Measurements from ENCODE around the gene ZNF749. TPM values are rescaled to one million over a fixed set of nuclear protein-coding genes. Genes with fewer than 3 reads are reported as not detected.
"Not testable (repeated sequence)": the region's sequence is repeated elsewhere in the genome, so short reads cannot be mapped to it uniquely, and the experiment has no call there.

The ZNF749 gene
- total RNA-seq, 3 donors from 2014 or later: 23.2 to 32.8 (median 26.5) TPM

DNA sequence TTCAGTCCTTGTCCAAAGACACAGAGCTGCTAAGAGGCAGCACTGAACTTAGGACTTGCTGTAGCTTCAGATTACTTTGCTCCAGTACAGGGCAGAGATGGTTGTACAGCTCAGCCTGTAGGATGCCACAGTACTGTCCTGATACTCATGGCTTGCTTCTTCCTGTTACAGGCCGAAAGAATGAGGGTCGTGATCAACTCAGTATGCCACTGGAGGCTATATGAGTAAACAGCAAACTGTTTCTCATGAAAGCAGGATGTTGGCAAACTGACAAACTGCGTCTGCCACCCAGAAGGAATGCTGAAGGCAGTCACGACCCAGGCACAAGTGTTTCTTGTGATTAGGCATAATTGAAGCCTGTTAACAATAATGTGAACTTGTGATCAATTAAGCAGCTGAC is 2.8 kb downstream of the ZNF749 start:
- H3K36me3 Mint-ChIP-seq (ENCODE audit: insufficient read depth): peaks cover 54% of the 10 kb centered on the region
- no peaks in the 10 kb centered on the region for H3K27me3 Mint-ChIP-seq (ENCODE audit: low read depth)
- peaks cover 21% of the 10 kb centered on the region for H3K9me3 Mint-ChIP-seq
- ATAC-seq (no peak), DNase-seq (no peak)
- H3K4me3 Mint-ChIP-seq: no peak overlapping the region
- H3K4me1 Mint-ChIP-seq (ENCODE audit: low read depth): peaks cover 27% of the 10 kb centered on the region

DNA sequence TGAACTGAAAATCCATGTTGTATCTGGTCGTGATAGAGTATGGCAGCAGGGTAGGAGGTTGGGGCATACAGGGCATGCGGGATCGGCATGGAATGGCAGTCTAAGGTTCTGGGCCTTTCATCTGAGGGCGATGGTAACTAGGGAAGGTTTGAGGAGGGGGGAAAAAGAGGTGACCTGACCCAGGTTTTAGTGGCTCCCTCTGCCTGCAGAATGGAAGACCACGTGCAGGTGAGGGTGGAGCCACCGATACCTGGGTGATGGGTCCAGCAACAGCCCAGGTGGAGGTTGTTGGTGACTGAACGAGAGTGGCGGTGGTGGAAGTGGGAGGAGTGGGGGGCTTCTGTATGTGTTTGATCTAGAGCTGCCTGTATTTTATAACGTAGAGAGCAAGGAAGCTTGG is 3.8 kb downstream of the ZNF749 start:
- ATAC-seq (no peak), DNase-seq (no peak)
- peaks cover 27% of the 10 kb centered on the region for H3K4me1 Mint-ChIP-seq (ENCODE audit: low read depth)
- no peaks in the 10 kb centered on the region for H3K27me3 Mint-ChIP-seq (ENCODE audit: low read depth)
- H3K36me3 Mint-ChIP-seq (ENCODE audit: insufficient read depth): peaks cover 64% of the 10 kb centered on the region
- H3K4me3 Mint-ChIP-seq: no peak overlapping the region
- peaks cover 26% of the 10 kb centered on the region for H3K9me3 Mint-ChIP-seq

DNA sequence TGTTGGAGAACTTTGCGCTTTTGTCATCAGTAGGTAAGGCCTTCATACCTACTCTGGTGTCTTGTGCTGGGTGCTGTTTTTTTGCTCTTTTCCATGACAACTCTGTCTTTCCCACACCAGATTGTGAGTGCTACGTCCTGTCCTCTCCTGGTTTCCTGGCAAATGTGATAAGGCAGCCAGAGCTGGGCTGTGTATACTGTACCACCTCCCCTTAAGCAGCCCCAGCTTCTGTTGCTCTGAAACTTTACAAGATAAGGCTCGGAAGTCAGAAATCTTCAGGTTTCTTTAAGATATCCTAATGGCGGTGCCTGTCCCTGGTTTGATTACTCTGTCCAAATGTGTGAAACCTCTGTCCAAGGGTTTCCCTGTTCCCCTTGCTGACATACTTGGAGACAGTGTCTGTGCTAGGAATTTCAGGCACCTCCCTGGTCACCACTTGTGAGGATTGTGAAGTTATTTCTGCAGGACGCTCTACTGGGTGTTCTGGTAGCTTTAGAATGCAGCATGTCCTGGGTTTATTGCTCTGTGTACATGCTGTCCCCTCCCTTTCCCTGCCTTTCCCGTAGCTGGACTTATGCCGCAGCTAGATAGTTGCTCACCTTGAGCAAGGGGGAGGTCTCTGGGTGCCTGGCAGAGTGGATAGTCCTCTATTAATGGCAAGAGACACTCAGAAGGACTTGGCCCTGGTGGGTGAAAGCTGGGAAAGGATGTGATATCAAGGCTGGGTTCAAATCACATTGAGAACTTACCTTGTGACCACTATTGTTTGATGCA is 7.0 kb downstream of the ZNF749 start:
- ATAC-seq: no peak
- Mint-ChIP-seq H3K4me1 (ENCODE audit: low read depth) (peaks cover 4% of the 10 kb centered on the region), H3K9me3 (peaks cover 41% of the 10 kb centered on the region), H3K36me3 (ENCODE audit: insufficient read depth) (peaks cover 80% of the 10 kb centered on the region), H3K4me3 (no peak overlapping the region), H3K27me3 (ENCODE audit: low read depth) (no peaks in the 10 kb centered on the region)
- no peak for DNase-seq

DNA sequence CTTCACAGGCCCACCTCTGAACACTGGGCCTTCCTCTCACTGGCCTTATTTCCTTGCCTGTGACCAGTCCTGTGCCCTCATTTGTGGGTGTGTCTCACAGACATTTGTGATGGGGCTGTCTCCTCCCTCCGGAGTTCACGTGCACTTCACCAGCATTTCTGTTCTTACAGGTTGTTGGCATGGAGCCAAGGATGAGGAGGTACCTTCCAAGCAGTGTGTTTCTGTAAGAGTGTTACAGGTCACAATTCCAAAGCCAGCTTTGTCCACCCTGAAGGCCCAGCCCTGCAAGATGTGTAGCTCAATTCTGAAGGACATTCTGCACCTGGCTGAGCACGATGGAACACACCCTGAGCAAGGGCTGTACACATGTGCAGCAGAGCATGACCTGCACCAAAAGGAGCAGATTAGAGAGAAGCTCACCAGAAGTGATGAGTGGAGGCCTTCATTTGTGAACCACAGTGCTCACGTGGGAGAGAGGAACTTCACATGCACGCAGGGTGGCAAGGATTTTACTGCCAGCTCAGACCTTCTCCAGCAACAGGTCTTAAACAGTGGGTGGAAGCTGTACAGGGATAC is 8.1 kb downstream of the ZNF749 start:
- no peak for ATAC-seq
- no peak for DNase-seq
- peaks cover 4% of the 10 kb centered on the region for H3K4me1 Mint-ChIP-seq (ENCODE audit: low read depth)
- H3K36me3 Mint-ChIP-seq (ENCODE audit: insufficient read depth): peaks cover 75% of the 10 kb centered on the region
- H3K9me3 Mint-ChIP-seq: peaks cover 41% of the 10 kb centered on the region
- no peaks in the 10 kb centered on the region for H3K27me3 Mint-ChIP-seq (ENCODE audit: low read depth)
- H3K4me3 Mint-ChIP-seq: no peak overlapping the region

DNA sequence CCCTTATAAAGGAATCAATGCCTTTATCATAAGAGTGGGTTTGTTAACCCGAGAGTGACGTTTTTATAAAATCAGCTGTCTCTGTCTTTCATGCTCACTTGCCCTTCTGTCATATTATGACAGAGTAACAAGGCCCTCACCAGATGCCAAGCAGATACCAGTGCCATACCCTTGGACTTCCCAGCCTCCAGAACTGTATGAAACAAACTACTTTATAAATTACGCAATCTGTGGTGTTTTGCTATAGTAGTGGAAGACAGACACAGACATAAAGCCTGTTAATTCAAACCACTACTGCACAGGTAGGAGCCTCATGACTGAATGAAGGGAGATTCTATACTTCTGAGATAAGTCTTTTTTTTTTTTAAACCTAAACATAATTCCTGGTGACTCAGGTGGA is 17.2 kb downstream of the ZNF749 start:
- no peak for DNase-seq
- Mint-ChIP-seq H3K36me3 (ENCODE audit: insufficient read depth) (peaks cover 29% of the 10 kb centered on the region), H3K27me3 (ENCODE audit: low read depth) (no peaks in the 10 kb centered on the region), H3K9me3 (peaks cover 44% of the 10 kb centered on the region), H3K4me3 (no peak overlapping the region), H3K4me1 (ENCODE audit: low read depth) (no peaks in the 10 kb centered on the region)
- ATAC-seq: no peak

DNA sequence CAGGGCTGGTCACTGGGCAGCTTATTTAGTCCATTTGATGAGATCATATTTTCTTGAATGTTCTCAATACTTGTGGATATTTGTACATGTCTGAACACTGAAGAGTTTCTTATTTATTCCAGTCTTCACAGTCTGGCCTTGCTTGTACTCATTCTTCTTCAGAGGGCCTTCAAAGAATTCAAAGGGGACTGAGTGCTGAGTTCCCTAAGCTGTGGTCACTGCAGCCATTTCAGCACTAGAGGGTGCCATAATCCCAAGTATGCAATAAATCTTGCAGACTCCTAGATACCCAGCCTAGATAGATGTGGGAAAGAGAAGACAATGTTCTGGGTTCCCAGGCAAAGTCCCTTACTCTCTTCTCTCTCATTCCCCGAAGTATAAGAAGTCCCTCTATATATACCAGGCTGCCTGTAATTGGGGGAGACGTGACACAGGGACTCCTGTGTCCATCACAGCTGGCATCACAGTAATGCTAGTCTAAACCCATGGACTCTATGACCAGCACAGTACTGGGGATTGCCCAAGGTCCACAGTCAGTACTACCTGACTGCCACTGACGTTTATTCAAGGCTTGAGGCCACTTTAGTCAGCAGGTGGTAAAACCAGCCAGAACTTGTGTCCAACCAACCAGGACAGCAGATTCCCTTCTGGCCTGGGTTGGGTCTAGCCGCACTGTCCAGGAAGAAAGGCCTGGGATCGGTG is 30.7 kb downstream of the ZNF749 start:
- H3K9me3 Mint-ChIP-seq: peaks cover 65% of the 10 kb centered on the region
- peaks cover 27% of the 10 kb centered on the region for H3K36me3 Mint-ChIP-seq (ENCODE audit: insufficient read depth)
- no peaks in the 10 kb centered on the region for H3K27me3 Mint-ChIP-seq (ENCODE audit: low read depth)
- ATAC-seq (no peak), DNase-seq (no peak)
- no peaks in the 10 kb centered on the region for H3K4me1 Mint-ChIP-seq (ENCODE audit: low read depth)
- no peak overlapping the region for H3K4me3 Mint-ChIP-seq

DNA sequence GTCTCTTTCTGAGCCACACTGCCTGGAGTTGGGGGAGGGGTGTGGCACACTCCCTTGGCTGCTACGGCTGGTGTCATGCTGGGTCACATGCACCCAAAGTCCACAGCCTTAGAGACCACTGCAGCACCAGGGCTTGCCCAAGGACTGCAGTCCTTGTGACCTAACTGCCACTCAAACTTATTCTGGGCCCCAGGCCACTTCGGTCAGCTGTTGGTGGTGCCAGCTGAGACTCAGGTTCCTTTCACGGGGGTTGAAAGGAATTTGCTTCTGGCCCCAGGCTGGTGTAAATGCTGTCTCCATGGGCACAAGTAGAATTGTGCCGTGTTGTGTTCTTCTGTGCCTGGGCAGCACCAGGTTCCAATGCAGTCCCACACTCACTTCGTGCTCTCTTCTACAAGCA is 31.4 kb downstream of the ZNF749 start:
- Mint-ChIP-seq H3K9me3 (peaks cover 64% of the 10 kb centered on the region), H3K4me3 (no peak overlapping the region), H3K4me1 (ENCODE audit: low read depth) (no peaks in the 10 kb centered on the region), H3K36me3 (ENCODE audit: insufficient read depth) (peaks cover 28% of the 10 kb centered on the region), H3K27me3 (ENCODE audit: low read depth) (no peaks in the 10 kb centered on the region)
- ATAC-seq (no peak), DNase-seq (no peak)

DNA sequence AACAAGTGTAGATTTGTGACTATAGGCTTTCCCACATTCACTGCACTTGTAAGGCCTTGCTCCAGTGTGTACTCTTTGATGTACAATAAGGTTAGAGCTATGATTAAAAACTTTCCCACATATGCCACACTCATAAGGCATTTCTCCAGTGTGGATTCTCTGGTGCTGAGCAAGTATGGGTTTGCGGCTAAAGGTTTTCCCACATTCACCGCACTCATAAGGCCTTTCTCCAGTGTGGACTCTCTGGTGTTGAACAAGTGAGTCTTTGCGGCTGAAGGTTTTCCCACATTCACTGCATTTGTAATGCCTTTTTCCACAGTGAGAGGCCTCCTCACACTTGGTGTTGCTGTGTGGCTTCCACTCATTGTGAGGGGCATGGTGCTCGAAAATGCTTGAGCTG is 38.5 kb downstream of the ZNF749 start:
- H3K36me3 Mint-ChIP-seq (ENCODE audit: insufficient read depth): peaks cover 71% of the 10 kb centered on the region
- H3K4me1 Mint-ChIP-seq (ENCODE audit: low read depth): peaks cover 14% of the 10 kb centered on the region
- H3K9me3 Mint-ChIP-seq: peaks cover 71% of the 10 kb centered on the region
- H3K4me3 Mint-ChIP-seq: no peak overlapping the region
- DNase-seq: no peak
- H3K27me3 Mint-ChIP-seq (ENCODE audit: low read depth): no peaks in the 10 kb centered on the region
- no peak for ATAC-seq

DNA sequence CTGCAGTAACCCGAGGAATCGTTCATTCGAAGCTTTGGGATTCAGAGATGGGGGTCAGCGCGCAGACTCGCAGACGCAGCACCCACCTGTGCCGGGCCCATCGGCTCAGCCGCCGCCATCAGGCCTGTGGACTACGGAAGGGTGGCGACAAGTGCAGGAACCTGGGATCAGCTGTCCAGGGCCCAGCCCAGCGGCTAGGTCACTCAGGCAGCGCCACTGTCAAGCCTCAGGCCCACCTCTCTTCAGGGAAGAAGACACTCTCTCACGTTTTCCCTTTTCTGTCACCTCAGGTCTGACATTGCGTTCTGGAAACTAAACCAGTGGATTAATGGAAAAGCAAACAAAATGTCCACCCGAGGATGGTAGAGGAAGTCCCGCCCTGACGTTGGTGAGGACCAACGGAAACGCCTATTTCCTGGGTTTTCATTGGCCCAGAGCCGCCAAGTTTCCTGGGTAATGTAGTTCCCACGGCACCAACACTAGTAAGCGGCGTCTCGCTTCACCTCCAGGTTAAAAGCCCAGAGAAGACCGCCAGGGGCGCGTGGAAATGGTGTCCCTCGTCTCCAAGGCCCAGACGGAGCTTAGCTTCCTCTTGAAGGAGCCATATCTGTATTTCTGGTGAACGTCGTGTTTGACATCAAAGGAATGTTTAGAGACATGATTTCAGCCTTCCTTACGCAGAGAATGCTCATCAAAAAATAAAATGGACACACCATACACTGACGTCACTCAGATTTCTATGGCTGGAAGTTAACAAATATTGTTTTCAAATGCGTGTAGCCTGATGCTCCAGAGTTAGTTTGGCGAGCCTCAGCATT is 42.3 kb downstream of the ZNF749 start, which contains the start of gene ZNF772:
Gene ZNF772 (minus strand): TSS at position 376 of the 818 bp plus-strand sequence. CDS start 257 bp downstream, at position 119.
- peaks cover 45% of the 10 kb centered on the region for H3K36me3 Mint-ChIP-seq (ENCODE audit: insufficient read depth)
- ATAC-seq: peak; percentile 100
- peaks cover 14% of the 10 kb centered on the region for H3K4me1 Mint-ChIP-seq (ENCODE audit: low read depth)
- DNase-seq: peak; percentile 80
- H3K27me3 Mint-ChIP-seq (ENCODE audit: low read depth): peaks cover 5% of the 10 kb centered on the region
- H3K4me3 Mint-ChIP-seq: peak within 1 kb of the TSS; percentile 84
- peaks cover 55% of the 10 kb centered on the region for H3K9me3 Mint-ChIP-seq

DNA sequence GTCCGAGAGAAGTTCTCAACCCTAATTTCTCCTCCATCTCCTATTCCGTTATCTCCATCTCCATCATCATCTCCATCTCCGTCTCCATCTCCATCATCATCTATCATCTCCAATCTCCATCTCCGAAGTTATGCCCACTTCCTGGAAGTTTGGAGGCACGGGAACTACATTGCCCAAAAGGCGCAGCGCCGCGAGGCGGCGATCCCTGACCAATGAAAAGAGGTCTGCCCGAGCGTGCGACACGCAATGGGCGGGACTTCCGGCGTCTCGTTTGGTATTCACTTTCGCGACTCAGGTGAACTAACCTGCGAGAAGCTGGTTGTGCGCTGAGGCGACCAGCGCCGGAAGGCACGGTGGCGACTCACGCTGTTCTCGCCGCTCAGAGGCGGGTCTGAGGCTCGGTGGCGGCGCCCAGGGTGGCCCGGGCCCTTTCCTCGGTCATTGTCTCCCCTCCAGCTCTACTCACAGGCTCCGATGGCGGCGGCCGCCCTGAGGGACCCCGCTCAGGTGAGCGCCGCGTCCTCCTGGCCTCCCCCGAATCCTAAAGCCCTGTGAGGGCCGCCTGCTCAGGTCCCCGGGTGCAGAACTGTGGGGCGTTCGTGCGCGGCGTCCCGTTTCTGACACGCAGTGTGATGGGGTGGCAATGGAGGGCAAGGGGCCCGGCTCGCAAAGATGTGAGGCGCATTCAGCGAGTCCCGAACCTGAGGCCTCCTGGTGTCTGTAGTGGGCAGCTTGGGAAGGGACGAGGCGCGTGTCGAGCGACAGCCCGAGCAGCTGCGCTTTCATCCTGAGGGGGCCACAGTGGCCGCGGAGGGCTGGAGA is 52.6 kb downstream of the ZNF749 start, which contains the start of gene ZNF419:
Gene ZNF419 (plus strand): TSS at position 274 of the 822 bp plus-strand sequence. CDS start 201 bp downstream, at position 475.
- Mint-ChIP-seq H3K4me3 (peak within 1 kb of the TSS; percentile 81), H3K36me3 (ENCODE audit: insufficient read depth) (peaks cover 38% of the 10 kb centered on the region), H3K9me3 (peaks cover 29% of the 10 kb centered on the region), H3K4me1 (ENCODE audit: low read depth) (peaks cover 13% of the 10 kb centered on the region)
- not testable (repeated sequence) for H3K27me3 Mint-ChIP-seq (ENCODE audit: low read depth)
- ATAC-seq (peak; percentile 99), DNase-seq (peak; percentile 93)

DNA sequence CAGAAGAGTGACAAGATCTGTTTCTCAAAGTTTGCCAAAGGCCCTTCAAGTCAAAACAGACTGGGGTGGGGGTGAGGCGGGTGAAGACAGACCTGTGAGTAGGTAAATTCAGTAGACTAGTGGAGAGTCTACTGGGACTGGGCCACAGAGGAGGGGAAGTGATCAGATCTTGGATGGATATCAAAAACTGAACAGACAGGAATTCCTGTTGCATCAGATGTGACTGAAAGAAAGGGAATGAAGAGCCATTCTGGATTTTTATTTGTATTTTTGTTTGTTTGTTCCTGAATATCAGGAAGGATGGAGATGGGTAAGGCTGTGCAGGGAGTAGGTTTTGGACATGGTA is 53.1 kb downstream of the ZNF749 start:
- peaks cover 34% of the 10 kb centered on the region for H3K9me3 Mint-ChIP-seq
- DNase-seq; H3K27me3 Mint-ChIP-seq (ENCODE audit: low read depth): not testable (repeated sequence)
- peaks cover 44% of the 10 kb centered on the region for H3K36me3 Mint-ChIP-seq (ENCODE audit: insufficient read depth)
- peak overlapping the region; percentile 81 for H3K4me3 Mint-ChIP-seq
- peaks cover 13% of the 10 kb centered on the region for H3K4me1 Mint-ChIP-seq (ENCODE audit: low read depth)
- peak in 1 of 2 donors; percentile 5 for ATAC-seq
